Caco-2 (cell line): ENCODE measurements around the gene PRTN3. TPM values are rescaled to one million over a fixed set of nuclear protein-coding genes. Genes with fewer than 3 reads are reported as not detected.

Experiments used
- BruUV-seq: library from RNA; stranded (reverse); fragments of 400-500 nt; replicated peaks from 2 replicates; lab custom pipeline; 2021; lab: Mats Ljungman, UMichigan
- CTCF ChIA-PET: fragments of 300-600 bp; sonication (Branson Sonifier 250); formaldehyde crosslinking; loops from one replicate; lab custom pipeline; 2022; ENCODE audit warnings: antibody characterized with exemption; lab: Charles Lee
- POLR2A ChIA-PET: fragments of 300-600 bp; sonication (Branson Sonifier 250); formaldehyde crosslinking; loops from one replicate; lab custom pipeline; 2022; ENCODE audit warnings: antibody characterized with exemption; lab: Charles Lee
- DNase-seq, 2 experiments: peaks; one replicate each; pipeline versions ENCODE4 v3.0.0 to v3.0.0-alpha.2; 2020 to 2022
- H3K27me3 ChIP-seq: replicated peaks from 2 replicates; pipeline ENCODE4 v1.6.0; 2011; ENCODE audit warnings: low read length; ENCODE audit not compliant: control insufficient read depth, insufficient read depth
- H3K36me3 ChIP-seq: 2 replicates; pipeline ENCODE4 v1.5.1; 2011; ENCODE audit warnings: low read length; ENCODE audit not compliant: control insufficient read depth, insufficient read depth
- H3K4me1 ChIP-seq: fragments of 250-450 bp; sonication (Bioruptor Pico); 2 replicates; pipeline ENCODE4 v1.5.1; 2020; ENCODE audit warnings: mild to moderate bottlenecking
- H3K4me3 ChIP-seq: 2 replicates; pipeline ENCODE4 v1.5.1; 2011; ENCODE audit warnings: low read depth, mild to moderate bottlenecking, control low read depth, low read length
- H3K9me3 ChIP-seq: fragments of 250-450 bp; sonication (Bioruptor Pico); 2 replicates; pipeline ENCODE4 v1.5.1; 2020; ENCODE audit warnings: mild to moderate bottlenecking, moderate library complexity
- H3K27ac Mint-ChIP-seq: one replicate; pipeline ENCODE4 v1.8.0; 2022; ENCODE audit warnings: mixed read lengths; ENCODE audit not compliant: unreplicated experiment
- H3K27me3 Mint-ChIP-seq: one replicate; pipeline ENCODE4 v1.8.0; 2022; ENCODE audit warnings: mixed read lengths; ENCODE audit not compliant: insufficient read depth, unreplicated experiment
- H3K36me3 Mint-ChIP-seq: one replicate; pipeline ENCODE4 v1.8.0; 2022; ENCODE audit warnings: mild to moderate bottlenecking, mixed read lengths; ENCODE audit not compliant: insufficient read depth, unreplicated experiment
- H3K4me1 Mint-ChIP-seq: one replicate; pipeline ENCODE4 v1.8.0; 2022; ENCODE audit warnings: low read depth, mixed read lengths; ENCODE audit not compliant: unreplicated experiment
- H3K4me3 Mint-ChIP-seq: one replicate; pipeline ENCODE4 v1.8.0; 2022; ENCODE audit warnings: mild to moderate bottlenecking, moderate library complexity, mixed read lengths; ENCODE audit not compliant: unreplicated experiment
- H3K9me3 Mint-ChIP-seq: one replicate; pipeline ENCODE4 v1.8.0; 2022; ENCODE audit warnings: mixed read lengths; ENCODE audit not compliant: unreplicated experiment
- CTCF ChIP-seq, 2 experiments: fragments of 200-600 bp in 1 of 2; IDR thresholded peaks; 1 replicate in 1 of 2; 2 replicates in 1 of 2; pipeline versions ENCODE4 v1.5.1 to v1.8.0; 2011 to 2022; ENCODE audit warnings: antibody characterized with exemption in 1 of 2, control low read depth in 1 of 2, inconsistent platforms in 1 of 2, low read depth in 1 of 2, low read length in 1 of 2, mild to moderate bottlenecking in 1 of 2, moderate library complexity in 1 of 2; ENCODE audit not compliant: insufficient read depth in 1 of 2, severe bottlenecking in 1 of 2, unreplicated experiment in 1 of 2
- intact Hi-C: fragments of 100-400 bp; cut with micrococcal nuclease; formaldehyde crosslinking; loops from one replicate; pipeline ENCODE4 v1.10.0; 2022; ENCODE audit not compliant: unreplicated experiment
- total RNA-seq: library from RNA; stranded (reverse); gene quantifications from 2 replicates; pipeline ENCODE4 v1.2.3, GENCODE V29; 2022

PRTN3 gene
- total RNA-seq, 1 experiment from 2014 or later = 0.29 TPM

GRCh38 chr19:850221-850978, 9.6 kb downstream of the PRTN3 start:
- no peaks in the 10 kb centered on the region for H3K27me3 Mint-ChIP-seq
- no TSS peak for BruUV-seq
- Histone ChIP-seq H3K4me3 (no peak overlapping the region), H3K9me3 (no peaks in the 10 kb centered on the region), H3K27me3 (no peaks in the 10 kb centered on the region), H3K4me1 (no peaks in the 10 kb centered on the region), H3K36me3 (no peaks in the 10 kb centered on the region)
- H3K27ac Mint-ChIP-seq = no peak overlapping the region
- intact Hi-C loops = no loop called here
- no peaks in the 10 kb centered on the region for H3K9me3 Mint-ChIP-seq
- no peaks in the 10 kb centered on the region for H3K4me1 Mint-ChIP-seq
- TF ChIP-seq CTCF (IDR thresholded peaks at IDR 0.05; ENCODE audit: insufficient read depth in 1 of 2, low read depth in 1 of 2, low read length in 1 of 2, severe bottlenecking in 1 of 2, unreplicated experiment in 1 of 2) = no peak
- H3K4me3 Mint-ChIP-seq = no peak overlapping the region
- H3K36me3 Mint-ChIP-seq = no peaks in the 10 kb centered on the region
- DNase-seq = peak; percentile 47 to 70
- CTCF ChIA-PET = no interaction called here
- POLR2A ChIA-PET = no interaction called here

- no peak for DNase-seq
- Mint-ChIP-seq H3K9me3 (no peaks in the 10 kb centered on the region), H3K27me3 (no peaks in the 10 kb centered on the region), H3K36me3 (no peaks in the 10 kb centered on the region), H3K4me3 (no peak overlapping the region), H3K27ac (no peak overlapping the region), H3K4me1 (no peaks in the 10 kb centered on the region)
- H3K36me3 ChIP-seq = no peaks in the 10 kb centered on the region
- H3K4me3 ChIP-seq = no peak overlapping the region
- ChIA-PET POLR2A (no interaction called here), CTCF (no interaction called here)
- H3K4me1 ChIP-seq = no peaks in the 10 kb centered on the region
- BruUV-seq = no TSS peak
- no peaks in the 10 kb centered on the region for H3K9me3 ChIP-seq
- no peak for TF ChIP-seq CTCF (IDR thresholded peaks at IDR 0.05; ENCODE audit: insufficient read depth in 1 of 2, low read depth in 1 of 2, low read length in 1 of 2, severe bottlenecking in 1 of 2, unreplicated experiment in 1 of 2)
- intact Hi-C loops = no loop called here
- H3K27me3 ChIP-seq = no peaks in the 10 kb centered on the region
Observed at GRCh38 chr19:850979-851335, 10.2 kb downstream of the PRTN3 start.

- Mint-ChIP-seq H3K36me3 (no peaks in the 10 kb centered on the region), H3K27me3 (no peaks in the 10 kb centered on the region), H3K4me1 (no peaks in the 10 kb centered on the region), H3K4me3 (no peak within 1 kb of the TSS), H3K9me3 (no peaks in the 10 kb centered on the region), H3K27ac (no peak within 1 kb of the TSS)
- POLR2A ChIA-PET = no interaction called here
- H3K4me3 ChIP-seq = no peak within 1 kb of the TSS
- no peaks in the 10 kb centered on the region for H3K4me1 ChIP-seq
- DNase-seq = no peak
- H3K27me3 ChIP-seq = no peaks in the 10 kb centered on the region
- no TSS peak for BruUV-seq
- no peaks in the 10 kb centered on the region for H3K9me3 ChIP-seq
- TF ChIP-seq CTCF (IDR thresholded peaks at IDR 0.05; ENCODE audit: insufficient read depth in 1 of 2, low read depth in 1 of 2, low read length in 1 of 2, severe bottlenecking in 1 of 2, unreplicated experiment in 1 of 2) = no peak
- intact Hi-C loops = no loop called here
- CTCF ChIA-PET = no interaction called here
- H3K36me3 ChIP-seq = no peaks in the 10 kb centered on the region
Observed at GRCh38 chr19:852136-853013, 11.6 kb downstream of the PRTN3 start, which contains the start of gene ELANE. TSS of gene ELANE (plus strand) at chr19:852303. CDS start at chr19:852329, 26 bp downstream.
